NT2/D1 (cell line): ENCODE results near the gene ZNF488.

Experiments used
- SUZ12 ChIP-seq: IDR thresholded peaks from 2 replicates; pipeline ENCODE4 v1.6.1; 2011; ENCODE audit not compliant: insufficient read length, insufficient read depth; ENCODE audit errors: extremely low read depth
- ZNF274 ChIP-seq: IDR thresholded peaks from 2 replicates; pipeline ENCODE4 v1.6.1; 2011; ENCODE audit warnings: mild to moderate bottlenecking, low read depth, low read length

DNA sequence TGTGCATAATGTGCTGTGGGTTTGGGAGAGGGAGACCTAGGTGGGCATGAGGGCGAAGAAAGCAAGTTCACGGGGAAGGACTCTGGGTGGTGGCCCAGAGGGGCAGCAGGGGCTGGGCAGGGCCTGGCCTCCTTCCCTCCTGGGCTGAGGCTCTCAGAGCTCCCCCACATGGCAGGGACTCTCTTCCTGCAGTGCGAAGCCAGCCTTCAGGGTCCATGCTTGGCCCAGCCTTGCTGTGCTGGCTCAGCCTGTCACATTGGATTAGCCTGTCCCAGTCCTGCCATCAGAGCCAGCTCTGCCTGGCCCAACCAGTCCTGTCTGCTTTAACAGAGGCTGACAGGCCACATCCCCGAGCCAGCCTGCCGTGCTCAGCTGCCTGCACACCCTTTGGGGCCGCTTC, 20.4 kb upstream of the ZNF488 start:
- TF ChIP-seq SUZ12: no peak
- TF ChIP-seq ZNF274: no peak
